ENCODE results near the gene PROM1.

- TF ChIP-seq POLR2A (IDR thresholded peaks at IDR 0.05; ENCODE audit: low read length): no peak
- no peak for TF ChIP-seq GATA1 (IDR thresholded peaks at IDR 0.05; ENCODE audit: low read depth, low read length)
Observed at GRCh38 chr4:16007471-16008095, 76.2 kb downstream of the PROM1 start.
